Panc1 (cell line): Measurements from ENCODE around the gene RETREG3. TPM values are rescaled to one million over a fixed set of nuclear protein-coding genes. Genes with fewer than 3 reads are reported as not detected.

Experiments
- ATAC-seq: fragments of 200-7000 bp; cut with Tn5 transposase; 2 replicates; pipeline ENCODE4 v1.9.1; 2020; ENCODE audit warnings: mild to moderate bottlenecking, moderate library complexity
- BruUV-seq: library from RNA; stranded (reverse); fragments of 400-500 nt; replicated peaks from 2 replicates; lab custom pipeline; 2021; lab: Mats Ljungman, UMichigan
- CTCF ChIA-PET: fragments of 300-600 bp; sonication (Branson Sonifier 250); formaldehyde crosslinking; loops from one replicate; lab custom pipeline; 2022; ENCODE audit warnings: antibody characterized with exemption; lab: Charles Lee
- POLR2A ChIA-PET: fragments of 300-600 bp; sonication (Branson Sonifier 250); formaldehyde crosslinking; loops from one replicate; lab custom pipeline; 2022; ENCODE audit warnings: antibody characterized with exemption; lab: Charles Lee
- DNase-seq: peaks from one replicate; pipeline ENCODE4 v3.0.0-alpha.2; 2010; ENCODE audit warnings: low read depth, low spot score
- H3K27ac ChIP-seq: 2 replicates; pipeline ENCODE4 v1.5.1; 2011; ENCODE audit warnings: mild to moderate bottlenecking, low read length, inconsistent platforms
- H3K27me3 ChIP-seq: fragments of 200-500 bp; sonication (Bioruptor generic); 2 replicates; pipeline ENCODE4 v1.6.0; 2014; ENCODE audit warnings: low read length, inconsistent platforms; ENCODE audit not compliant: control insufficient read depth, insufficient read depth
- H3K36me3 ChIP-seq: fragments of 200-500 bp; sonication (Bioruptor generic); 2 replicates; pipeline ENCODE4 v1.5.1; 2014; ENCODE audit warnings: inconsistent platforms, mild to moderate bottlenecking, low read length, moderate library complexity; ENCODE audit not compliant: control insufficient read depth, insufficient read depth
- H3K4me1 ChIP-seq: 2 replicates; pipeline ENCODE4 v1.5.1; 2011; ENCODE audit warnings: inconsistent platforms, mild to moderate bottlenecking, low read length, moderate library complexity; ENCODE audit not compliant: control insufficient read depth, insufficient read depth
- H3K4me3 ChIP-seq, 2 experiments: 2 replicates each; pipeline ENCODE4 v1.5.1; 2011 to 2012; ENCODE audit warnings: low read depth in 2 of 2, low read length in 2 of 2, mild to moderate bottlenecking in 2 of 2, inconsistent platforms in 1 of 2, moderate library complexity in 1 of 2
- H3K9me3 ChIP-seq: fragments of 200-500 bp; sonication (Bioruptor generic); 2 replicates; pipeline ENCODE4 v1.5.1; 2014; ENCODE audit warnings: low read depth, mild to moderate bottlenecking, inconsistent platforms, low read length, moderate library complexity; ENCODE audit not compliant: control insufficient read depth, insufficient read depth
- POLR2AphosphoS5 ChIP-seq: IDR thresholded peaks from 2 replicates; pipeline ENCODE4 v1.6.1; 2012; ENCODE audit warnings: mild to moderate bottlenecking, low read depth, low read length, moderate library complexity
- REST ChIP-seq, 2 experiments: IDR thresholded peaks; 2 replicates each; pipeline ENCODE4 v1.6.1; 2011 to 2012; ENCODE audit warnings: low read depth in 2 of 2, control low read depth in 1 of 2, low read length in 1 of 2, mild to moderate bottlenecking in 1 of 2, moderate library complexity in 1 of 2; ENCODE audit not compliant: insufficient read depth in 1 of 2
- SIN3A ChIP-seq: IDR thresholded peaks from 2 replicates; pipeline ENCODE4 v1.6.1; 2012; ENCODE audit warnings: low read depth, mild to moderate bottlenecking, low read length, moderate library complexity, borderline replicate concordance; ENCODE audit not compliant: insufficient read depth
- TCF7L2 ChIP-seq: IDR thresholded peaks from 2 replicates; pipeline ENCODE4 v1.6.1; 2011; ENCODE audit warnings: mild to moderate bottlenecking, low read depth, low read length, inconsistent platforms
- in situ Hi-C: cut with HindIII; loops from 2 replicates; pipeline ENCODE4 v1.10.0; 2016; ENCODE audit warnings: low sequenced_read_pairs, low pct_unique_long_range_greater_than_20kb
- intact Hi-C: fragments of 100-400 bp; cut with micrococcal nuclease; formaldehyde crosslinking; loops from one replicate; pipeline ENCODE4 v1.10.0; 2022; ENCODE audit not compliant: unreplicated experiment
- total RNA-seq: library from RNA; stranded (reverse); gene quantifications from one replicate; pipeline ENCODE4 v1.2.1, GENCODE V29; 2021; ENCODE audit not compliant: unreplicated experiment
- TF ChIP-seq, protein P1 (sequence below): fragments of 450-650 bp; IDR thresholded peaks from 2 replicates; pipeline ENCODE4 v1.5.1; 2017; ENCODE audit warnings: mild to moderate bottlenecking

Gene RETREG3
- total RNA-seq, 1 experiment from 2014 or later = 42.3 TPM

DNA sequence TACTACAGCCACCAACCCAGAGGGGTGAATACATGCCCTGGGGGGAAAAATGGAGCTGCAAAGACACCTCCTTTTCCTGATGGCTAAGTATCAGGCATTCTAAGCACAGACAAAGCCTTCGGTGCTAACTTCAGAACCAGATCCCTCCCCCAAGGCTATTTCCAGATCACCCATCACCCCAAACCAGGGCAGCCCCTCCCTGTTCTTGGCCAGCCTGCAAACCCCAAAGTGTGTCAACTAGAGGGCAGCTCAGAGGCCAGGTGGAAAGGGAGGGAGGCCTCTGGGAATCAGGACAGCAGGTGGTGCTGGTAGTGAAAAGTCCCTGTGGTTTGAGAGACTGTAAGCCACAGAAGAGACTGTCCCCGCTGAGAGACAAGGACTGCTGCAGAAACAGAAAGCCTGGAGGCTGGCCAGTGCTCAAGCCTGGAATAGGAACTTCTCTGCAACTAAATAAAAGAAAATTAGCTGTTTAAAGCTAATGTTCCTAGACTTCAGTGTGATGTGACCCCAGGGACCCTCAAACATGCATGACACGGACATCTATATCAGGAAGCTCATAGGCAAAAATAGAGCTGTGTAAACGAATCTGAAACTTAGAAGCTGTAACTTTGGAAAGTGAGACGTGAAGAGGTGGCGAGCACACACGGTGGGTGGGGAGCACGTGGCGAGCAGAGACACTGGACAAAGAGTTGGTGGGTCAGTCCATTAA lies 9.4 kb upstream of the RETREG3 start:
- POLR2A ChIA-PET = interaction anchor here (0.6 kb wide), 1 partner anchor 10 kb away, joined by 4 read pairs; no protein-coding TSS in a partner anchor
- intact Hi-C loops = no loop called here

DNA sequence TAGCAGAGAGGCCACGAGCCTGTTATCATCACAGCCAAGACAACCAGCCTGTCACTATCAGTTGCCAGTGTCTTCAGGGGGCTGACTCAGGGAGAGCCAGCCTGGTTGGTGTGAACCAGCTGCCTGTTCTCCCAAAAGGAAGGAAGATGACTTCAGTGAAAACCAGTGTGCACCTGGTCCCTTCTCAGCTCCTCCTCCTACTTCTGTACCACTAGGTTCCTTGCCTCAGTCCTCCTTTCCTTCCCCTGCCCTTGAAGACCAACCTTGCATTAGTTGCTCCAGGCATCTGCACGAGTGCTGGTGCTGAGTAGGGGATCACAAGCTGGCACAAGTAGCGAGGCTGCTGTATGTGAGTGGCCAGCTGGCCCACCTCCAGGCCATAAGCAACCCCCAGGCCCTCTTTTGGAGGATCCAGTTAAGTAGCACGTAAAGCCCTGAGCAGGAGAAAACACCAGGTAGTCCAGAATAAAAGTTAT lies 8.8 kb upstream of the RETREG3 start:
- Histone ChIP-seq H3K27ac (peak overlapping the region; percentile 23; the same call in 1 of the 2 replicates), H3K36me3 (peaks cover 4% of the 10 kb centered on the region; the same call in 1 of the 2 replicates), H3K27me3 (no peaks in the 10 kb centered on the region), H3K9me3 (no peaks in the 10 kb centered on the region), H3K4me1 (peaks cover 7% of the 10 kb centered on the region), H3K4me3 (no peak overlapping the region)
- in situ Hi-C loops (no loop called here), intact Hi-C loops (no loop called here)
- DNase-seq (no peak), ATAC-seq (peak; percentile 53)
- CTCF ChIA-PET = interaction anchor here (0.6 to 1.8 kb wide), 3 partner anchors 36 to 63 kb away, joined by 3 to 4 read pairs (median 3); no protein-coding TSS in a partner anchor
- TF ChIP-seq SIN3A (no peak), REST (IDR thresholded peaks at IDR 0.05; ENCODE audit: insufficient read depth in 1 of 2, low read depth in 2 of 2, low read length in 1 of 2) (no peak), TCF7L2 (no peak), POLR2AphosphoS5 (no peak)
- TF ChIP-seq, protein P1, sequence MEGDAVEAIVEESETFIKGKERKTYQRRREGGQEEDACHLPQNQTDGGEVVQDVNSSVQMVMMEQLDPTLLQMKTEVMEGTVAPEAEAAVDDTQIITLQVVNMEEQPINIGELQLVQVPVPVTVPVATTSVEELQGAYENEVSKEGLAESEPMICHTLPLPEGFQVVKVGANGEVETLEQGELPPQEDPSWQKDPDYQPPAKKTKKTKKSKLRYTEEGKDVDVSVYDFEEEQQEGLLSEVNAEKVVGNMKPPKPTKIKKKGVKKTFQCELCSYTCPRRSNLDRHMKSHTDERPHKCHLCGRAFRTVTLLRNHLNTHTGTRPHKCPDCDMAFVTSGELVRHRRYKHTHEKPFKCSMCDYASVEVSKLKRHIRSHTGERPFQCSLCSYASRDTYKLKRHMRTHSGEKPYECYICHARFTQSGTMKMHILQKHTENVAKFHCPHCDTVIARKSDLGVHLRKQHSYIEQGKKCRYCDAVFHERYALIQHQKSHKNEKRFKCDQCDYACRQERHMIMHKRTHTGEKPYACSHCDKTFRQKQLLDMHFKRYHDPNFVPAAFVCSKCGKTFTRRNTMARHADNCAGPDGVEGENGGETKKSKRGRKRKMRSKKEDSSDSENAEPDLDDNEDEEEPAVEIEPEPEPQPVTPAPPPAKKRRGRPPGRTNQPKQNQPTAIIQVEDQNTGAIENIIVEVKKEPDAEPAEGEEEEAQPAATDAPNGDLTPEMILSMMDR = no peak
- POLR2A ChIA-PET = no interaction called here
- BruUV-seq = no TSS peak

More for the DNA sequence above, 9.4 kb upstream of the RETREG3 start:
- H3K9me3 ChIP-seq = no peaks in the 10 kb centered on the region
- BruUV-seq = no TSS peak
- no peaks in the 10 kb centered on the region for H3K27me3 ChIP-seq
- TF ChIP-seq, protein P1 = peak; percentile 18; the same call in 1 of the 2 replicates
- TF ChIP-seq REST (IDR thresholded peaks at IDR 0.05; ENCODE audit: insufficient read depth in 1 of 2, low read depth in 2 of 2, low read length in 1 of 2) = no peak
- no peak overlapping the region for H3K4me3 ChIP-seq
- DNase-seq = no peak
- CTCF ChIA-PET = interaction anchor here (0.6 to 1.8 kb wide), 3 partner anchors 35 to 62 kb away, joined by 3 to 4 read pairs (median 3); no protein-coding TSS in a partner anchor
- in situ Hi-C loops = no loop called here
- peaks cover 4% of the 10 kb centered on the region; the same call in 1 of the 2 replicates for H3K36me3 ChIP-seq
- peaks cover 7% of the 10 kb centered on the region for H3K4me1 ChIP-seq
- H3K27ac ChIP-seq = 0 out of 2 replicates have a peak overlapping the region, but pooled peaks have one; percentile 13
- ATAC-seq = peak; percentile 93
